ENCODE data around the gene TWNK.
A peak's percentile ranks its signal among the peaks of the same experiment; 100 is the strongest.
"Not testable (repeated sequence)": the region's sequence is repeated elsewhere in the genome, so short reads cannot be mapped to it uniquely, and the experiment has no call there.

TWNK gene

DNA sequence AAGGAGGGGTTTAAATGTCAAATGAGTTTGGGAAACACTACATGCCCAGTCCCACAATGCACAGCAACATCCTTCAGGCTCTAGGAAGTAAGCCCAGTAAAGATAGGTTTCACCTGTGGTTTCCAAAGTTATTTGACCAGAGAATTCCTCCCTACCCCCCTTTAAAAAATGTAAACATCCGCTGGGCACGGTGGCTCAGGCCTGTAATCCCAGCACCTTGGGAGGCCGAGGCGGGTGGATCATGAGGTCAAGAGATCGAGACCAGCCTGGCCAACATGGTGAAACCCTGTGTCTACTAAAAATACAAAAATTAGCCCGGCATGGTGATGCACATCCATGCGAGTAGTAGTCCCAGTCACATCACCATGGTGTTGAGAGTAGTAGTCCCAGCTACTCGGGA, 11.9 kb upstream of the TWNK start:
- DNase-seq = not testable (repeated sequence)

DNA sequence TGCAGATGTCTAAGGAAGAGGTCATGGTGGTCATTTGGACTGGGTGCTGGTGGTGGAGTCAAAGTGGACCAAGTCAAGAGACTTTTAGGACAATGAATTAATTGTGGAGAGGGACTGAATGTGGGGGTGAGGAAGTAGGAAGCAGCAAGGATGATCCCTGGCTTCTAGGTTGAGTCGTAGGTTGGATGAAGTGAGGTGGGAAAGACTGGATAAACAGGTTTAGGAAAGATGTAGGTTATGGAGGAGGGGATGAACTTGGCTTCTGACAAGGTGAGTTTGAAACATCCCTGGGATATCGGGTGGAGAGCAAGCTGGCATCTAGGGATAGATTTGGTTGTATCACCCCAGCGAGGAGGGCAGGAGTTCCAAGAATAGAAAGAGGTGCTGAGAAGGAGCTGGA, 10.4 kb upstream of the TWNK start:
- no peak for DNase-seq

DNA sequence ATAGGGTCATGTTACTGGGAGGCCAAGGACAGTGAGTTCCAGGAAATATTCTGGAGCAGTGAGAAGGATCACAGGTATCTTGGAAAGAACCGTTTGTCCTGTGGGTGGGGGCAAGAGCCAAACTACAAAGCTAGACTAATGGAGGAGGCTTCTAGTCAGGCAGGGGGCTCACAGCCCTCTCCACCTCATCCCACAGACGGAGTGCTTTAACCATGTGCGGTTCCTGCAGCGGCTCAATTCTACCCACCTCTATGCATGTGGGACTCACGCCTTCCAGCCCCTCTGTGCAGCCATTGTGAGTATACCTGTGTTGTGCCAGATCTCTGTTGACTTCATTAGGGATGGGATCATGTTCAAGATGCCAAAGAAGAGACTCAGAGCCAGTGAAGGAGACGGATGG, 9.9 kb upstream of the TWNK start:
- no peak for DNase-seq

- DNase-seq = no peak
These were observed 9.0 kb upstream of the TWNK start for GRCh38 chr10:100978121-100978900.

GRCh38 chr10:100978901-100979195, 8.5 kb upstream of the TWNK start:
- DNase-seq = no peak

DNA sequence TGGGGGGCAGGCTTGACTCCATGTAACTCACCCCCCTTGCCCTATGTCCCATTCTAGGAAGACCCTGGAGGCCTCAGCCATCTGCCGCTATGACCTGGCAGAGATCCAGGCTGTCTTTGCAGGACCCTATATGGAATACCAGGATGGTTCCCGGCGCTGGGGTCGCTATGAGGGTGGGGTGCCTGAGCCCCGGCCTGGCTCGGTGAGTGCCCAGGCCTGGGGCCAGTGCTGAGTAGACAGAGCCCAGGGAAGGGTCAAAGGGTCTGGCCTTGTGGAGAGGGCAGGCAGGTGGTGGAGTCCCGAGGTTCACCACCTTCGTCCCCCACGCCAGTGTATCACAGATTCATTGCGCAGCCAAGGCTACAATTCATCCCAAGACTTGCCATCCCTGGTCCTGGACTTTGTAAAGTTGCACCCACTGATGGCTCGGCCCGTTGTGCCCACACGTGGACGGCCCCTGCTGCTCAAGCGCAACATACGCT, 7.5 kb upstream of the TWNK start:
- DNase-seq = no peak

DNA sequence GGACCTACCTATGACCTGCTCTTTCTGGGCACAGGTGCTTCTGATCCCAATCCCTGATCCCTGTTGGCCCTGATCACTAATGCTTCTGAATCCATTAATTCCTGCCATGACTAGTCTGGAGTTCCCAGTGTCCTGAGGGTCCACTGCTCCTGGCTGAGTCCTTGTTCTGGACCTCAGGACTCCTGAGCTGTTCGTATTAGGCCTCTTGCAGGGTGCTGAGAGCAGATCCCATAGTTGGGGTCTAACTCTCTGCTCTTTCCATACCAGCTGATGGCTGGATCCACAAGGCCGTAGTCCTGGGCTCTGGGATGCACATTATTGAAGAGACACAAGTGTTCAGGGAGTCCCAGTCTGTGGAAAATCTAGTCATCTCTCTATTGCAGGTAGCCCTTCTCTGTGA, 7.0 kb upstream of the TWNK start:
- DNase-seq = no peak

- DNase-seq = no peak
These were observed 6.6 kb upstream of the TWNK start for GRCh38 chr10:100980711-100981110.

GRCh38 chr10:100981178-100981772, 6.1 kb upstream of the TWNK start:
- DNase-seq = no peak

DNA sequence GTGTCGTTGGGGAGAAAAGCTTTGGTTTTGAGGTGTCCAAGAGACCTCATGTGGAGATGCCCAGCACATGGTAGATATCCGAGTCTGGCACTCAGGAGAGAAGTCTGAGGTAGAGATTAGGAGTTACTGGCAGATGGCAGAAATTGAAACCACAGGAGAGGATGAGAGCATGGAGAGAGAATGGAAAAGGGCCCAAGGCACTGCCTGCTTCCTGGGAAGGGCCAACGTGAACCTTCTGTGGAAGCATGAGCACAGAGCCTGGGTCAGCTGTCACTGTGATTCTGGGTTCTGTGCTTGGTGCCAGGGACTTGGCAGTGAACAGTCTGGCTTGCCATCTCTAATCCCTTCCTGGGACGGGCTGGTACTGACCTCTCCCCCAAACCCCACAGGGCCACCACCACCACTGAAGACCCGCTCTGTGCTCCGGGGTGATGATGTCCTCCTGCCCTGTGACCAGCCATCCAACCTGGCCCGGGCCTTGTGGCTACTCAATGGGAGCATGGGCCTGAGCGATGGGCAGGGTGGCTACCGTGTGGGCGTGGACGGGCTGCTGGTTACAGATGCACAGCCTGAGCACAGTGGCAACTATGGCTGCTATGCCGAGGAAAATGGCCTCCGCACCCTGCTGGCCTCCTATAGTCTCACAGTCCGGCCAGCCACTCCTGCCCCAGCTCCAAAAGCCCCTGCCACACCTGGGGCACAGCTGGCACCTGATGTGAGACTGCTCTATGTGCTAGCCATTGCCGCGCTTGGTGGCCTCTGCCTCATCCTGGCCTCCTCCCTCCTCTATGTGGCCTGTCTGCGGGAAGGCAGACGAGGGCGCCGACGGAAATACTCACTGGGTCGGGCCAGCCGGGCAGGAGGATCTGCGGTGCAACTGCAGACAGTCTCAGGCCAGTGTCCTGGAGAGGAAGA, 4.2 kb upstream of the TWNK start:
- DNase-seq = no peak

- DNase-seq = no peak
These were observed 3.3 kb upstream of the TWNK start for GRCh38 chr10:100983868-100984671.

DNA sequence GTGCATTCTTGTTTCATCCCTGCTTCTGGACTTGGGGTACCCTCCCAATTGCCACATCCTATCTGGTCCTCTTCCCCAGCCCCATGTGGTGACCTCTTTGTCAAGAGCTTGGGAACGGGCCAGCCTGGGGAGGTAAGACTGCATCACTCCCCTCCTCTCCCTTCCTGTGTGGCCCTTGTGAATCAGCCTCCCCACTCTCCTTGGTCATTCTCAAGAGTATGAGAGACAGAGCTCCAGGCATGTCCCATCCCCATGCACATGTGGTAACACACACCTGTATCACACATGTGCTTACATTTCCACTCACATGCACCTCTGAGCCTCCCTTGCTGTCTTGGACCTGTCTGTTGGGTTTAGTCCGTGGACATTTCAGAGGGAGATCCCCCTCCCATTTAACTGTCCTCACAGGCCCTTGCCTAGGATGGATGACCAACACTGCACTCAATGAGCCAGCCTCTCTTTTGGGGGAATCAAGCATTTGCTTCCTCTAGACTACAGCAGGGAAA, 2.6 kb upstream of the TWNK start:
- no peak for DNase-seq

- DNase-seq = no peak
These were observed 2.0 kb upstream of the TWNK start for GRCh38 chr10:100985336-100985735.

- DNase-seq = no peak
These were observed 756 bp upstream of the TWNK start for GRCh38 chr10:100986623-100986951.

- no peak for DNase-seq
These were observed 324 bp downstream of the TWNK start for GRCh38 chr10:100987685-100988049.

DNA sequence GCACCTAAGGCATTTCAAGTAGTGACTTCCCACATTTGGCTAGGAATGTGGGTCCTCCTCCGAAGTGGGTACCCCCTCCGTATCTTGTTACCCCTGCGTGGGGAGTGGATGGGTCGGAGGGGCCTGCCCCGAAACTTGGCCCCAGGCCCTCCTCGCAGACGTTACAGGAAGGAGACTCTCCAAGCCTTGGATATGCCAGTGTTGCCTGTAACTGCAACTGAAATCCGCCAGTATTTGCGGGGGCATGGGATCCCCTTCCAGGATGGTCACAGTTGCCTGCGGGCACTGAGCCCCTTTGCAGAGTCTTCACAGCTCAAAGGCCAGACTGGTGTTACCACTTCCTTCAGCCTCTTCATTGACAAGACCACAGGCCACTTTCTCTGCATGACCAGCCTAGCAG, 823 bp downstream of the TWNK start:
- DNase-seq = no peak

GRCh38 chr10:100989088-100989487, 1.7 kb downstream of the TWNK start:
- no peak for DNase-seq

DNA sequence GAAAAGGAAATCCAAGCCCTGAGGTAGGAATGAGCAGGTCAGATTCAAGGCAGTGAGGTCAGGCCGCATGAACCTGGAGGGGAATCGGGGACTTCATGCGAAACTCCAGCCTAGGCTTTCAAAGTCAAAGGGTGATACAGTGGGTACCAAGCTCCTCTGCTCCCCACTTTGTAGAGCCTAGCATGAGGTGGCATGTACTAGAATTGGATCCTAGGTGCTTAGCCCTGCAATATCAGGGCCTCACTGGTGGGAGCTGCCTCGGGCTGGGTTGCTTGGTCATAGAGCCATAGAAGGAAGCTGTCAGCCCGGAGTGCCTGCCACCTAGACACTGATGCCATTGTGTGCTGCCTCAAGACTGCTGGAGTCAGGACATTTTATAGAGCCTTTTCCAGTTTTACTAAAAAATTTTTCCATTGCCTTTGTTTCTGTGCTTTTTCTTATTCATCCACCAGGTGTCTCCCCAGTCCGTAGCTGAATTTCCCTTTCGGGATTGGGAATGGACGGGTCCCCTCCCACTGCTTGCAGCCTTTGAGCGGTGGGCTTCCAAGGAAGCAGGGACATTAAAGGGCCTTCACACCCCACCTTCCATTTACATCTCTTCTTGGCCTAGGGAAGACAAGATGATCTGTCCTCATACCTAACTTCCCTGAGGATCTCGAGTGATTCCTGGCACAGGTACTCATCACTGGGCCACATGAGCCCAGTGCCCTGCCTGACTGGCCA, 6.8 kb downstream of the TWNK start:
- DNase-seq = no peak

- no peak for DNase-seq
These were observed 7.8 kb downstream of the TWNK start for GRCh38 chr10:100995181-100995580.

DNA sequence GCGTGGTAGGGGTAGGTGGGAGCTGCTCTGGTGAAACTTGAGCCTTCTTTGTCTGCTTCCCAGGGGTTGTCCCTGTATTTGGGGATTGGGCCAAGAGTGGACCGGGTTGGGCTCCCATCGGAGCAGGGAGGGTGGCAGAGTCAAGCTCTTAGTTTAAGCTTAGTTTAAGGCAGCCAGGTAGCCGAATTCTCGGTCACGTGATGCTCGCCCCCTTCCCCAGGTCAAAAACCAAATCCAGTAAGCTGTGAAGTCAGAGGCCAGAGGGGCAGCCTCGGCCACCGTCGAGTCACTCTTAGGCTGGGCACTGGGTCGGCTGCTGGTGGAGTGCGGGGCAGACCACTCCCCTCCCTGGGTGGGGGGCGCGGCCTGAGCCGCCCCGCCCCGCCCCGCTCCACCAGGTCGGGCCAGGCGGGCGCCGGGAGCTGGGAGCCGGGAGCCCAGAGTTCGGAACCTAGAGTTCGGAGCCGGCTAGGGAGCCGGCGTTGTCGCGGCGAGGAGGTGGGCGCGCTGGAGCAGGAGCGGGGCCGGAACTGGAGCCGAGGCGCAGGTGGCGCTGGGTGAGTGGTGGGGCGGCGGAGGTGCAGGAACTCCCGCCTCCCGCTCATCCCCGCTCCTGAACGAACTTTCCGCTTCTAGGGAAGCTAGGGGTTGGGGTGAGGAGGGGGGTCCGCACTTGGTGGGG, 9.5 kb downstream of the TWNK start:
- peak; percentile 24 for DNase-seq

- DNase-seq = peak; percentile 72
These were observed 10.2 kb downstream of the TWNK start for GRCh38 chr10:100997360-100998182.

All from activated CD4-positive, alpha-beta T cell treated with anti-CD3 and anti-CD28 coated beads, Interleukin-2, amount 50 U/mL, for 16 hours (primary cell).